Fibroblast of lung (primary cell): Measurements from ENCODE around the gene PDLIM5. TPM values are rescaled to one million over a fixed set of nuclear protein-coding genes. Genes with fewer than 3 reads are reported as not detected.

Experiments
- DNase-seq, 2 donors: peaks; one replicate each; pipeline versions ENCODE4 v3.0.0 to v3.0.0-alpha.2; 2010; ENCODE audit warnings: low read depth in 2 of 2
- H2AFZ ChIP-seq: 2 replicates; pipeline ENCODE4 v1.5.1; 2012; ENCODE audit warnings: low read length, control low read depth, inconsistent platforms
- H3K27ac ChIP-seq: 2 replicates; pipeline ENCODE4 v1.5.1; 2011; ENCODE audit warnings: low read length, control low read depth; ENCODE audit not compliant: insufficient read depth
- H3K27me3 ChIP-seq: 2 replicates; pipeline ENCODE4 v1.5.1; 2011; ENCODE audit warnings: mild to moderate bottlenecking, low read length; ENCODE audit not compliant: control insufficient read depth, insufficient read depth
- H3K36me3 ChIP-seq: 2 replicates; pipeline ENCODE4 v1.5.1; 2011; ENCODE audit warnings: low read length; ENCODE audit not compliant: control insufficient read depth, insufficient read depth
- H3K4me1 ChIP-seq: 2 replicates; pipeline ENCODE4 v1.5.1; 2011; ENCODE audit warnings: low read length; ENCODE audit not compliant: control insufficient read depth, insufficient read depth; ENCODE audit errors: extremely low read depth
- H3K4me2 ChIP-seq: 2 replicates; pipeline ENCODE4 v1.5.1; 2011; ENCODE audit warnings: low read length, control low read depth; ENCODE audit not compliant: insufficient read depth; ENCODE audit errors: extremely low read depth
- H3K4me3 ChIP-seq, 4 experiments: fragments of 200-600 bp in 1 of 4; sonication (generic) in 1 of 4; replicated peaks in 1 of 4; 2 replicates each; pipeline ENCODE4 v1.5.1; 2011 to 2016; ENCODE audit warnings: low read length in 4 of 4, low read depth in 3 of 4, mild to moderate bottlenecking in 3 of 4, control low read depth in 2 of 4, inconsistent platforms in 1 of 4, mixed read lengths in 1 of 4; ENCODE audit not compliant: insufficient read depth in 1 of 4; ENCODE audit errors: control extremely low read depth in 1 of 4
- H3K79me2 ChIP-seq: 2 replicates; pipeline ENCODE4 v1.5.1; 2012; ENCODE audit warnings: mild to moderate bottlenecking, low read length, inconsistent platforms; ENCODE audit not compliant: control insufficient read depth, insufficient read depth
- H3K9ac ChIP-seq: 2 replicates; pipeline ENCODE4 v1.5.1; 2011; ENCODE audit warnings: mild to moderate bottlenecking, low read length, control low read depth; ENCODE audit not compliant: insufficient read depth
- H3K9me3 ChIP-seq: 2 replicates; pipeline ENCODE4 v1.5.1; 2012; ENCODE audit warnings: low read depth, low read length; ENCODE audit not compliant: control insufficient read depth, insufficient read depth
- H4K20me1 ChIP-seq: 2 replicates; pipeline ENCODE4 v1.5.1; 2011; ENCODE audit warnings: low read length; ENCODE audit not compliant: control insufficient read depth, insufficient read depth; ENCODE audit errors: extremely low read depth
- CTCF ChIP-seq, 2 donors: IDR thresholded peaks in 1 of 2; conservative IDR thresholded peaks in 1 of 2; 1 replicate in 1 of 2; 2 replicates in 1 of 2; pipeline ENCODE4 v1.5.1; 2011 to 2012; ENCODE audit warnings: low read length in 2 of 2, control low read depth in 1 of 2, inconsistent platforms in 1 of 2, low read depth in 1 of 2, mild to moderate bottlenecking in 1 of 2
- EZH2 ChIP-seq: IDR thresholded peaks from 2 replicates; pipeline ENCODE4 v1.5.1; 2012; ENCODE audit warnings: low read length, control low read depth, mild to moderate bottlenecking; ENCODE audit errors: missing control alignments
- polyA plus RNA-seq, 2 donors: library from polyadenylated mRNA; depleted of rRNA in 1 of 2; stranded (reverse) in 1 of 2; unstranded in 1 of 2; fragments of >200 nt; gene quantifications; 2 replicates each; pipeline ENCODE4 v1.2.1, GENCODE V29; 2011 to 2012; ENCODE audit warnings: missing spikeins in 1 of 2
- total RNA-seq: library from RNA; depleted of rRNA; stranded (reverse); fragments of >200 nt; gene quantifications from 2 replicates; pipeline ENCODE4 v1.2.1, GENCODE V29; 2014

PDLIM5 gene
- total and polyA plus RNA-seq, 2 donors (not counting 1 experiment from before 2014, with no cell fraction given): 28.4 to 113 TPM

- H3K27ac ChIP-seq: no peak overlapping the region
- no peaks in the 10 kb centered on the region for H3K79me2 ChIP-seq
- H3K4me1 ChIP-seq: no peaks in the 10 kb centered on the region
- no peaks in the 10 kb centered on the region for H3K9me3 ChIP-seq
- no peaks in the 10 kb centered on the region for H3K36me3 ChIP-seq
- no peak overlapping the region for H3K4me3 ChIP-seq
- TF ChIP-seq CTCF (conservative IDR thresholded peaks at IDR 0.05 in 1 of 2, IDR thresholded peaks at IDR 0.05 in 1 of 2; ENCODE audit: low read depth in 1 of 2, low read length in 2 of 2) (no peak), EZH2 (no peak)
- H2AFZ ChIP-seq: no peak overlapping the region
- H4K20me1 ChIP-seq: no peaks in the 10 kb centered on the region
- H3K27me3 ChIP-seq: no peaks in the 10 kb centered on the region
- no peak overlapping the region for H3K9ac ChIP-seq
- no peak for DNase-seq
- H3K4me2 ChIP-seq: no peak overlapping the region
Measured at GRCh38 chr4:94668724-94669123, 217.0 kb downstream of the PDLIM5 start.

- Histone ChIP-seq H3K4me2 (no peak overlapping the region), H3K4me3 (no peak overlapping the region), H3K27ac (no peak overlapping the region), H4K20me1 (no peaks in the 10 kb centered on the region), H3K27me3 (no peaks in the 10 kb centered on the region), H3K4me1 (no peaks in the 10 kb centered on the region), H3K9ac (no peak overlapping the region), H2AFZ (no peak overlapping the region), H3K9me3 (no peaks in the 10 kb centered on the region), H3K79me2 (no peaks in the 10 kb centered on the region), H3K36me3 (no peaks in the 10 kb centered on the region)
- no peak for DNase-seq
- TF ChIP-seq CTCF (conservative IDR thresholded peaks at IDR 0.05 in 1 of 2, IDR thresholded peaks at IDR 0.05 in 1 of 2; ENCODE audit: low read depth in 1 of 2, low read length in 2 of 2): no peak
- no peak for TF ChIP-seq EZH2
Measured at GRCh38 chr4:94669672-94670664, 218.2 kb downstream of the PDLIM5 start.

GRCh38 chr4:94671113-94671512, 219.4 kb downstream of the PDLIM5 start:
- no peak for DNase-seq
- Histone ChIP-seq H3K4me3 (no peak overlapping the region), H3K79me2 (no peaks in the 10 kb centered on the region), H3K36me3 (no peaks in the 10 kb centered on the region), H4K20me1 (no peaks in the 10 kb centered on the region), H3K9ac (no peak overlapping the region), H3K27ac (no peak overlapping the region), H3K4me1 (no peaks in the 10 kb centered on the region), H3K4me2 (no peak overlapping the region), H3K9me3 (no peaks in the 10 kb centered on the region), H3K27me3 (no peaks in the 10 kb centered on the region), H2AFZ (no peak overlapping the region)
- TF ChIP-seq EZH2 (no peak), CTCF (conservative IDR thresholded peaks at IDR 0.05 in 1 of 2, IDR thresholded peaks at IDR 0.05 in 1 of 2; ENCODE audit: low read depth in 1 of 2, low read length in 2 of 2) (no peak)
